ENCODE measurements around the gene CSTF1. TPM values are rescaled to one million over a fixed set of nuclear protein-coding genes. Genes with fewer than 3 reads are reported as not detected.

The CSTF1 gene
- total and polyA plus RNA-seq, 2 donors from 2014 or later: 16.2 to 30.7 TPM

DNA sequence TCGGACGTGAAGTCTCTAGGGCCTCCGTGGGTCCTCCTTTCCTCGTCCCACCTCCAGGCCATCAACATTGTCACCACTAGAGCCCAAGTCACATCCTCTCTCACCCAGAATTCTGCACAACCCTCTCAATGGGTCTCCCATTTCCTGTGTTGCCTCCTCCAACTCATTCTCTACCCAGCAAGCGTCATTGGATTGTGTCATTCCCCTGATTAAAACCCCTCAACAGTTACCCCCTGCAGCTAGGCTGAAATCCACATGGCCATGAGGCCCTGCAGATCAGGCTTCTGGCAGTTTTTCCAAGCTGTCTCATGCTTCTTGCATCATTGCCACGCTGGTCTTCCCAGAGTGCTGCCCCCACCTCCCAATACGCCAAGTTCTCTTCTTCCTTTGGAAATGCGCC is 46.5 kb upstream of the CSTF1 start:
- Histone ChIP-seq H3K9me3 (ENCODE audit: control insufficient read depth in 2 of 3, insufficient read depth in 1 of 3, low read length in 3 of 3) (no peaks in the 10 kb centered on the region), H3K9ac (ENCODE audit: low read length in 3 of 3) (no peak overlapping the region), H3K4me1 (ENCODE audit: control insufficient read depth in 2 of 3, insufficient read depth in 2 of 3, low read depth in 1 of 3, low read length in 3 of 3) (peaks cover 0 to 2% (median 0%) of the 10 kb centered on the region in 3 donors), H3K27me3 (ENCODE audit: control insufficient read depth, insufficient read depth, low read length) (peaks cover 3% of the 10 kb centered on the region), H3K4me3 (ENCODE audit: low read length in 3 of 3) (no peak overlapping the region), H3K27ac (ENCODE audit: low read depth in 2 of 2, low read length in 2 of 2) (no peak overlapping the region), H3K36me3 (ENCODE audit: control insufficient read depth in 2 of 3, insufficient read depth in 3 of 3, low read length in 3 of 3) (no peaks in the 10 kb centered on the region)
- FAIRE-seq: no peak
- intact Hi-C loops (cut with DNase I): no loop called here
- TF ChIP-seq, protein P1, sequence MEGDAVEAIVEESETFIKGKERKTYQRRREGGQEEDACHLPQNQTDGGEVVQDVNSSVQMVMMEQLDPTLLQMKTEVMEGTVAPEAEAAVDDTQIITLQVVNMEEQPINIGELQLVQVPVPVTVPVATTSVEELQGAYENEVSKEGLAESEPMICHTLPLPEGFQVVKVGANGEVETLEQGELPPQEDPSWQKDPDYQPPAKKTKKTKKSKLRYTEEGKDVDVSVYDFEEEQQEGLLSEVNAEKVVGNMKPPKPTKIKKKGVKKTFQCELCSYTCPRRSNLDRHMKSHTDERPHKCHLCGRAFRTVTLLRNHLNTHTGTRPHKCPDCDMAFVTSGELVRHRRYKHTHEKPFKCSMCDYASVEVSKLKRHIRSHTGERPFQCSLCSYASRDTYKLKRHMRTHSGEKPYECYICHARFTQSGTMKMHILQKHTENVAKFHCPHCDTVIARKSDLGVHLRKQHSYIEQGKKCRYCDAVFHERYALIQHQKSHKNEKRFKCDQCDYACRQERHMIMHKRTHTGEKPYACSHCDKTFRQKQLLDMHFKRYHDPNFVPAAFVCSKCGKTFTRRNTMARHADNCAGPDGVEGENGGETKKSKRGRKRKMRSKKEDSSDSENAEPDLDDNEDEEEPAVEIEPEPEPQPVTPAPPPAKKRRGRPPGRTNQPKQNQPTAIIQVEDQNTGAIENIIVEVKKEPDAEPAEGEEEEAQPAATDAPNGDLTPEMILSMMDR (IDR thresholded peaks at IDR 0.05; ENCODE audit: borderline replicate concordance, extremely low read depth, insufficient read depth): no peak
- DNase-seq: no peak

DNA sequence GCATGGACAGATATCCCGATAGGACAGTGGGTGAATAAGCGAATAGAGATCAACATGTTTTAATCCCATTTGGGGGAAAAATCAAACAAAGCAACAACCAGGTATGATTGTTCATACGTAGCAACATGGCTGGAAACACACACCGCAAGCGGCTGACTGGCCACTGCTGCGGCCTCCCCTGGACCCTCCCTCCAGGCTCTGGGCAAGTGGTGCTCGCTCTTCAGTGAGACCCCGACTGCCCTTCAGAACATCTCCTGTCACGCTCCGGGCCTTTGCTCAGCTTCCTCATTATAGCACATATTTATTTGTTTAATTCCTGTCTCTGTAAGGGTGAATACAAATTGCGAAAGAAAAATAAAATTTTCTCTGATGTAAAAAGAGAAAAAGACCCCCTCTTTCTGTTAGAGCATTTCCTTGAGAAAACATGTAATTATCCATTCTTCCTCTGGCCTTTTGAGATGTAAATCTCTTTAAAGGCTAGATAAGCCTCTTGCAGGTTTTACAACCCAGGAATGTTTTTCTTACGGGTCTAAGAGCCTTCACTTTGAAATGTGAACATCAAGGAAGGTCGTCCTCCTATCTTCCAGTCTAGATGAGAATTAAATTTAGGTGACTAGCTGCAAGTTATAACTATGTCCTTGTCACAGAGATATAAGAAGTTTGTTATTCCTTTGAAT is 44.7 kb upstream of the CSTF1 start:
- DNase-seq: peak in 3 of 5 donors; percentile 14 to 52 (median 20)
- H3K4me3 ChIP-seq (ENCODE audit: low read length in 3 of 3): no peak overlapping the region
- FAIRE-seq: no peak
- peaks cover 0 to 2% (median 0%) of the 10 kb centered on the region in 3 donors for H3K4me1 ChIP-seq (ENCODE audit: control insufficient read depth in 2 of 3, insufficient read depth in 2 of 3, low read depth in 1 of 3, low read length in 3 of 3)
- no peak overlapping the region for H3K27ac ChIP-seq (ENCODE audit: low read depth in 2 of 2, low read length in 2 of 2)
- no peaks in the 10 kb centered on the region for H3K9me3 ChIP-seq (ENCODE audit: control insufficient read depth in 2 of 3, insufficient read depth in 1 of 3, low read length in 3 of 3)
- TF ChIP-seq, protein P1 (IDR thresholded peaks at IDR 0.05; ENCODE audit: borderline replicate concordance, extremely low read depth, insufficient read depth): no peak
- no peaks in the 10 kb centered on the region for H3K36me3 ChIP-seq (ENCODE audit: control insufficient read depth in 2 of 3, insufficient read depth in 3 of 3, low read length in 3 of 3)
- no peak overlapping the region for H3K9ac ChIP-seq (ENCODE audit: low read length in 3 of 3)
- intact Hi-C loops (cut with DNase I): no loop called here
- H3K27me3 ChIP-seq (ENCODE audit: control insufficient read depth, insufficient read depth, low read length): peaks cover 3% of the 10 kb centered on the region

DNA sequence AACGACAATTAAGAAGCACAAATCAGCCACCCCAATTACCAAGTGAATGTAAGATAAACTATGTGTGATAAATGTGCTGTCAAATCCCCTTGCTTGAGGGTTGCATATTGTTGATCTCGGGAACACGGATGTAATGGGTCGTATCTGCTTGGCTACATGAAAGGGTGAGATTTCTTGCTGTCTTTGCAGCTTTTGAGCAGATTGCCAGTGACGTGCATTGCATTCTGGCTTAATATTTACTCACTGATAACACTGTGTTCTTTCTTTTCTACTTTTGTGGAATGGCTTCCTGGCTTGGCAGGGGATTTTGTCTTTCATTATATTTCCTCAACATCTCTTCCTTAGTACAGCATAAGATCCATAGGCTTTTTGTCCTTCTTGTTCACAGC is 44.1 kb upstream of the CSTF1 start:
- Histone ChIP-seq H3K9me3 (ENCODE audit: control insufficient read depth in 2 of 3, insufficient read depth in 1 of 3, low read length in 3 of 3) (no peaks in the 10 kb centered on the region), H3K4me1 (ENCODE audit: control insufficient read depth in 2 of 3, insufficient read depth in 2 of 3, low read depth in 1 of 3, low read length in 3 of 3) (peaks cover 0 to 2% (median 0%) of the 10 kb centered on the region in 3 donors), H3K4me3 (ENCODE audit: low read length in 3 of 3) (peak overlapping the region in 1 of 3 donors; percentile 28), H3K27me3 (ENCODE audit: control insufficient read depth, insufficient read depth, low read length) (peaks cover 3% of the 10 kb centered on the region), H3K9ac (ENCODE audit: low read length in 3 of 3) (no peak overlapping the region), H3K36me3 (ENCODE audit: control insufficient read depth in 2 of 3, insufficient read depth in 3 of 3, low read length in 3 of 3) (no peaks in the 10 kb centered on the region), H3K27ac (ENCODE audit: low read depth in 2 of 2, low read length in 2 of 2) (no peak overlapping the region)
- TF ChIP-seq, protein P1 (IDR thresholded peaks at IDR 0.05; ENCODE audit: borderline replicate concordance, extremely low read depth, insufficient read depth): no peak
- peak in 1 of 5 donors; percentile 31 for DNase-seq
- intact Hi-C loops (cut with DNase I): no loop called here
- no peak for FAIRE-seq
